ENCODE data around the gene RALGAPA2.

GRCh38 chr20:20604907-20605306, 107.5 kb downstream of the RALGAPA2 start:
- TF ChIP-seq CTCF (conservative IDR thresholded peaks at IDR 0.05; ENCODE audit: low read length) = no peak
- no peak for TF ChIP-seq EZH2phosphoT487 (IDR thresholded peaks at IDR 0.05; ENCODE audit: borderline replicate concordance)
